Measurements from ENCODE around the gene HOXB5. TPM values are rescaled to one million over a fixed set of nuclear protein-coding genes. Genes with fewer than 3 reads are reported as not detected.

The HOXB5 gene
- total and polyA plus RNA-seq, 2 experiments from 2014 or later = 0.24 to 1.9 TPM

- Histone ChIP-seq H3K27me3 (peaks cover 100% of the 10 kb centered on the region), H3K4me3 (no peak overlapping the region), H3K9me3 (ENCODE audit: low read depth) (no peaks in the 10 kb centered on the region), H3K4me1 (ENCODE audit: low read depth) (peaks cover 12% of the 10 kb centered on the region), H3K36me3 (no peaks in the 10 kb centered on the region), H3K27ac (no peak overlapping the region)
- no peak for TF ChIP-seq CTCF (IDR thresholded peaks at IDR 0.05; ENCODE audit: low read depth, low read length)
- no peak for DNase-seq (ENCODE audit: low read depth in 1 of 2, low spot score in 1 of 2)
Measured at GRCh38 chr17:48617471-48618255, 24.1 kb upstream of the HOXB5 start.

- Histone ChIP-seq H3K4me3 (no peak overlapping the region), H3K27me3 (peaks cover 100% of the 10 kb centered on the region), H3K36me3 (no peaks in the 10 kb centered on the region), H3K9me3 (ENCODE audit: low read depth) (no peaks in the 10 kb centered on the region), H3K4me1 (ENCODE audit: low read depth) (peaks cover 12% of the 10 kb centered on the region), H3K27ac (no peak overlapping the region)
- no peak for DNase-seq (ENCODE audit: low read depth in 1 of 2, low spot score in 1 of 2)
- no peak for TF ChIP-seq CTCF (IDR thresholded peaks at IDR 0.05; ENCODE audit: low read depth, low read length)
Measured at GRCh38 chr17:48616717-48617470, 23.3 kb upstream of the HOXB5 start.

- Histone ChIP-seq H3K27me3 (peaks cover 100% of the 10 kb centered on the region), H3K4me1 (ENCODE audit: low read depth) (peaks cover 12% of the 10 kb centered on the region), H3K9me3 (ENCODE audit: low read depth) (no peaks in the 10 kb centered on the region), H3K27ac (no peak overlapping the region), H3K36me3 (no peaks in the 10 kb centered on the region), H3K4me3 (no peak overlapping the region)
- no peak for TF ChIP-seq CTCF (IDR thresholded peaks at IDR 0.05; ENCODE audit: low read depth, low read length)
- no peak for DNase-seq (ENCODE audit: low read depth in 1 of 2, low spot score in 1 of 2)
Measured at GRCh38 chr17:48615963-48616716, 22.6 kb upstream of the HOXB5 start.

- Histone ChIP-seq H3K9me3 (ENCODE audit: low read depth) (no peaks in the 10 kb centered on the region), H3K27ac (no peak within 1 kb of the TSS), H3K27me3 (peaks cover 100% of the 10 kb centered on the region), H3K36me3 (no peaks in the 10 kb centered on the region), H3K4me1 (ENCODE audit: low read depth) (peaks cover 12% of the 10 kb centered on the region), H3K4me3 (no peak within 1 kb of the TSS)
- TF ChIP-seq CTCF (IDR thresholded peaks at IDR 0.05; ENCODE audit: low read depth, low read length) = no peak
- no peak for DNase-seq (ENCODE audit: low read depth in 1 of 2, low spot score in 1 of 2)
Measured at GRCh38 chr17:48615047-48615962, 21.7 kb upstream of the HOXB5 start, which contains the start of gene HOXB8. HOXB8 (minus strand) TSS chr17:48615292; CDS start chr17:48614704, 588 bp downstream.
